ENCODE measurements around the gene EPHB2. TPM values are rescaled to one million over a fixed set of nuclear protein-coding genes. Genes with fewer than 3 reads are reported as not detected.
A peak's percentile ranks its signal among the peaks of the same experiment; 100 is the strongest.

Gene EPHB2
- total RNA-seq, 4 donors from 2014 or later, result 0.08 to 3.4 (median 1.9) TPM

DNA sequence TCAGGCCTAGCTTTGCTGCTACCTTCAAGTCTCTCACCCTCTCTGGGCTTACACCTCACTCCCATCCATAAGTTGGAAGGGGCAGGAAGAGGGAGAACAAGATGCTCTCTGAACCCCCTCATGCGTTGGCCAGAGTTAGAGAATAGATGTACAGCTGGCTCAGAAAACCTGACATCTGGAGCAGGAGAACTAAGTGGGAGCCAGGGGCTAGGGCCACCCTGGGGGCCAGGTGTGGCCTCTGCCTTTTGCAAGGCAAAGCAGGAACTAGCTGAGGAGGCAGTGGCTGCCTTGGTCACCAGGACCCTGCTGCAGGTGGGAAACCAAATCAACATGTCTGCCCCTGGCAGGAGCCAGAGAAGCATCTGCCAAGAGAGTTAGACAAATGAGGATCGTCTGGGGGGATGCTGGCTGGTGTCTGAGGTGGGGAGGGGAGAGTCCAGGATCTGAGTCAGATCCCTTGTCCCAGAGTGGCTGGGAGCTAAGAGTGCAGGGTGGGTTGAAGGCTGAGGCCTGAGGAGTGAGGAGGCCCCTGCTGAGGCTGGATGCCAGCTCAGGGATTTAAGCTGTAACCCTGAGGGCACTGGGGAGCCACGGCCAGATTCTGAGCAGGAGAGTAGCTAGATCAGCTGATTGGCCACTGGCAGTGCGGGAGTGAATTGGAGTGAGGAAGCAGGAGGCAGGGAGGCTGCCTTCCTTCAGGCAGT is 115.0 kb downstream of the EPHB2 start:
- WGBS, 2 donors, result 45 to 47% methylated on average over 3 to 4 of the region's 4 CpGs
- TF ChIP-seq, protein P1, sequence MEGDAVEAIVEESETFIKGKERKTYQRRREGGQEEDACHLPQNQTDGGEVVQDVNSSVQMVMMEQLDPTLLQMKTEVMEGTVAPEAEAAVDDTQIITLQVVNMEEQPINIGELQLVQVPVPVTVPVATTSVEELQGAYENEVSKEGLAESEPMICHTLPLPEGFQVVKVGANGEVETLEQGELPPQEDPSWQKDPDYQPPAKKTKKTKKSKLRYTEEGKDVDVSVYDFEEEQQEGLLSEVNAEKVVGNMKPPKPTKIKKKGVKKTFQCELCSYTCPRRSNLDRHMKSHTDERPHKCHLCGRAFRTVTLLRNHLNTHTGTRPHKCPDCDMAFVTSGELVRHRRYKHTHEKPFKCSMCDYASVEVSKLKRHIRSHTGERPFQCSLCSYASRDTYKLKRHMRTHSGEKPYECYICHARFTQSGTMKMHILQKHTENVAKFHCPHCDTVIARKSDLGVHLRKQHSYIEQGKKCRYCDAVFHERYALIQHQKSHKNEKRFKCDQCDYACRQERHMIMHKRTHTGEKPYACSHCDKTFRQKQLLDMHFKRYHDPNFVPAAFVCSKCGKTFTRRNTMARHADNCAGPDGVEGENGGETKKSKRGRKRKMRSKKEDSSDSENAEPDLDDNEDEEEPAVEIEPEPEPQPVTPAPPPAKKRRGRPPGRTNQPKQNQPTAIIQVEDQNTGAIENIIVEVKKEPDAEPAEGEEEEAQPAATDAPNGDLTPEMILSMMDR (IDR thresholded peaks at IDR 0.05), result no peak
- TF ChIP-seq POLR2A (IDR thresholded peaks at IDR 0.05), result no peak
- Histone ChIP-seq H3K27ac (peak overlapping the region in 2 of 4 donors; percentile 58 to 93), H3K4me1 (peaks cover 39 to 54% (median 40%) of the 10 kb centered on the region in 3 donors), H3K4me3 (no peak overlapping the region), H3K9me3 (no peaks in the 10 kb centered on the region), H3K36me3 (no peaks in the 10 kb centered on the region), H3K27me3 (no peaks in the 10 kb centered on the region)
- intact Hi-C loops (cut with DNase I), result no loop called here
- DNase-seq, result no peak

DNA sequence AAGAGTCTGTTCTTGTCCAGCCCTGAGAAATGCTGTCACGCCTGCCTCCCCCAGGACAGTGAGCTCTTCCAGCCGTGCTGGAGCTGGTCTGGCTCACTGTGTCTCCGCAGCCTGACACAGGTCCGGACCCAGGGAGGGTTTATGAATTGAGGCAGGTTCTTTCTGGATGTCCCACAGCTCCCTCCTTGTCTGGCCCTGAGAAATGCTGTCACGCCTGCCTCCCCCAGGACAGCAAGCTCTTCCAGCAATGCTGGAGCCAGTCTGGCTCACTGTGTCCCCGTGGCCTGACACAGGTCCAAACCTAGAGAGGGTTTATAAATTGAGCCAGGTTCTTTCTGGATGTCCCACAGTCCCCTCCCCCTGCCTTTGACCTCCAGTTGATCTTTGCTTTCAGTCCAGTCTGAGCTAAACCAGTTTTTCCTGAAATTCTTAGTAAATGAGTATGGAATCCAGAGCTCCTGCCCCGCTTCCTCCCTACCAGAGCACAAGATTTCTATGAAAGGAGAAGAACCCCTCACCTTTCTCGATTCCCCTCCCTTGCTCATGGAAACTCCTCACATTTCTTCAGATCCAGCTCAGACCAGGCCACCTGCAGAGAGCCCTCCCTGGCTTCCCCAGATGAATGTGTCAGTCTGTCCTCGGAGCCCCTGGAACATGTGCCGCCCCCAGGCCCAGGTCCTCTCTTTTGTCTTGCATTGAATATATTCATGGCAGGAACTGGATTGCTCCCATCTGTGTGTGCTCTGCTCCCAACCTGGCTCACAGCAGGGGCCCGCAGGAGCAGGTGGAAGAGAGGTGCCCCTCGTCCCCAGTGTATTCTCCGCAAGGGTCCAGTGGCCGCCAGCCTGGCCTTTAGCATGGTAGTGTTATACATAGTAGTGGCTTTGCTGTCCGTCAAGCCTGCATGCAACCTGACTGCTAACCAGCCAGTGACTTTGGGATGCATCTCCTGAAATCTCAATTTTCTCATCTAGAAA is 116.3 kb downstream of the EPHB2 start:
- no peak for DNase-seq

DNA sequence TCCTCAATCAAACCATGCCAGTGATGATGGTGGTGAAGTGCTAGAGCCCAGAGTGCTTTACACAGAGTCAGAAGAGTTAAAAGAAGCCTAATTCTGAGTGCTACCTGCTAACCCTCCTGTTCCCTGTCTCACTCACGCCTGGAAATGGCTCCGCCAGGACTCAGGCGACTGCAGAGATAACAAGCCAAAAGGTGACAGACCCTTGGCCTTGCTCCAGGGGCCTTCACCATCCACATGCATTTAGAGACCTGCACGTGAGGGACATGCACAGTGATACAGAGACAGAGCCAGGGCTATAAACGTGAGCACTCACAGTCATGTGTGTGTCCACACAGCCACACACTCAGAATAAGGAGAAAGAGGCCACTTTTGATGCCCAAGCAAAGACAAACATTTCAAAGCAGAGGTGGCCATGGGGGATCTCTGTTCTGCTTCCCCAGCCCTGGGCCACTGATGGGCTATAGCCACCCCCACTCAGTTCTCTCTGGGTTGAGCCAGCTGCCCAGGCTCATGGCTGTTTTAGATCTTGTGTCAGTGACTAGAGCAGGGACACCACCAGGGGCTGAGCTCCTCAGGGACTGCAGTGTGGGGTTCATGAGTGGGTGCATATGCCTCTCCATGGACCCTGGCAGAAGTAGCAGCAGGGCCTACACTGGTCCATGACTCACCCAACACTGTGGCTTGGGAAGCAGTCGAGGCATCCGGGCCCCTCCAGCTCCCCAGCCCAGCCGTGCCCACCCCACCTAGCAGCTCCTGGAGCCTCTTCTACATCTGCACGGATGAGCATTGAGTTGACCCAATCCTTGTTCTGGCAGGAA is 117.2 kb downstream of the EPHB2 start:
- no peak overlapping the region for H3K4me3 ChIP-seq
- peaks cover 56 to 76% (median 57%) of the 10 kb centered on the region in 3 donors for H3K4me1 ChIP-seq
- no peaks in the 10 kb centered on the region for H3K27me3 ChIP-seq
- H3K36me3 ChIP-seq, result no peaks in the 10 kb centered on the region
- peak overlapping the region in 2 of 4 donors; percentile 58 to 93 for H3K27ac ChIP-seq
- H3K9me3 ChIP-seq, result no peaks in the 10 kb centered on the region
- TF ChIP-seq, protein P1 (IDR thresholded peaks at IDR 0.05), result no peak
- no peak for TF ChIP-seq POLR2A (IDR thresholded peaks at IDR 0.05)
- 82 to 89% methylated on average over 4 to 6 of the region's 9 CpGs for WGBS, 2 donors
- no peak for DNase-seq
- intact Hi-C loops (cut with DNase I), result no loop called here

More for the DNA sequence above, 116.3 kb downstream of the EPHB2 start:
- intact Hi-C loops (cut with DNase I), result no loop called here
- Histone ChIP-seq H3K4me3 (no peak overlapping the region), H3K36me3 (no peaks in the 10 kb centered on the region), H3K9me3 (no peaks in the 10 kb centered on the region), H3K27me3 (no peaks in the 10 kb centered on the region), H3K27ac (peak overlapping the region; percentile 45 to 93 (median 52)), H3K4me1 (peaks cover 51 to 66% (median 52%) of the 10 kb centered on the region in 3 donors)
- WGBS, 2 donors, result 48 to 55% methylated on average over 7 to 11 of the region's 15 CpGs
- TF ChIP-seq POLR2A (IDR thresholded peaks at IDR 0.05), result no peak
- TF ChIP-seq, protein P1 (IDR thresholded peaks at IDR 0.05), result no peak

DNA sequence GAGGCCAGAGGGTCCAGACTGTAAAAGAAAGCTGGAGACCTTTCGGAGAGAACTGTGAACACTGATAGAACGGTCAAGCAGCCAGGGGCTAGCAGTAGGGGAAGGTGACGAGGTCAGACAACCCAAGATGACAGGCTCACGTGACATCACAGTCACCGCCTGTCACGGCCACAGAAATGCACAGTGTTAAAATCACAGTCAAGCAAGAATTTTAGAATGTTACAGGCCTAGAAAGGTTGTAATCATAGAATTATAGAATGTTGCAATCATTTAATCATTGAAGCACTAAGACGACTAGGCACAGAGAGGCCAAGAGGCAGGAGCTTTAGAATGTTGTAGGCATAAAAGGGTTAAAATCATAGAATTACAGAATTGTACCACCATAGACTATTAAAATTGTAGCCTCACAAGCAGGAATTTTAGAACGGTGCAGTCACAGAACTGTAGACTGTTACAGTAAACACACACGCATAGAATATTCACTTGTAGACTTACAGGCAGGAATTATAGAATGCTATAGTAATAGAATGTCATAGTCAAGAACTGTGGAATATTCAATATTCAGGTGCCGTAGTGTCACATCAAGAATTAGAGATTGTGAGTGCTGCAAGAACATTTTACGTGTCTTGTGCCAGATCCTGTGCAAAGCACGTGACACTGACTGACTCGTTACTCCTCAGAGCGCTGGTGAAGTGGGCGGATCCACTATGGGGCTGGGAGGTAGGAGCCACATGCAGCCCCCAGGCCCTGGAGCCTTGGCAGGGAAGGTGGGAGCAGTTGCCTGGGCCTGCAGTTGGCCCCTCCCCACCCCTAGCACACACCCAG is 118.1 kb downstream of the EPHB2 start:
- intact Hi-C loops (cut with DNase I), result no loop called here
- peak overlapping the region; percentile 65 to 93 (median 86) for H3K27ac ChIP-seq
- no peaks in the 10 kb centered on the region for H3K36me3 ChIP-seq
- 68 to 81% methylated on average over 12 to 15 of the region's 15 CpGs for WGBS, 2 donors
- H3K27me3 ChIP-seq, result no peaks in the 10 kb centered on the region
- peaks cover 56 to 78% (median 57%) of the 10 kb centered on the region in 3 donors for H3K4me1 ChIP-seq
- no peaks in the 10 kb centered on the region for H3K9me3 ChIP-seq
- TF ChIP-seq, protein P1 (IDR thresholded peaks at IDR 0.05), result no peak
- no peak for TF ChIP-seq POLR2A (IDR thresholded peaks at IDR 0.05)
- no peak overlapping the region for H3K4me3 ChIP-seq
- DNase-seq, result no peak
